ENCODE results near the gene SCAMP2.

- TF ChIP-seq EZH2 (IDR thresholded peaks at IDR 0.05; ENCODE audit: borderline replicate concordance, insufficient read depth, low read depth, low read length, poor library complexity, severe bottlenecking), result no peak
- TF ChIP-seq CTCF (IDR thresholded peaks at IDR 0.05), result no peak
These were observed 11.5 kb upstream of the SCAMP2 start for GRCh38 chr15:74884428-74885223.

Measured in B cell (primary cell).